ENCODE results near the gene PARVG.
A peak's percentile ranks its signal among the peaks of the same experiment; 100 is the strongest.

Gene PARVG

DNA sequence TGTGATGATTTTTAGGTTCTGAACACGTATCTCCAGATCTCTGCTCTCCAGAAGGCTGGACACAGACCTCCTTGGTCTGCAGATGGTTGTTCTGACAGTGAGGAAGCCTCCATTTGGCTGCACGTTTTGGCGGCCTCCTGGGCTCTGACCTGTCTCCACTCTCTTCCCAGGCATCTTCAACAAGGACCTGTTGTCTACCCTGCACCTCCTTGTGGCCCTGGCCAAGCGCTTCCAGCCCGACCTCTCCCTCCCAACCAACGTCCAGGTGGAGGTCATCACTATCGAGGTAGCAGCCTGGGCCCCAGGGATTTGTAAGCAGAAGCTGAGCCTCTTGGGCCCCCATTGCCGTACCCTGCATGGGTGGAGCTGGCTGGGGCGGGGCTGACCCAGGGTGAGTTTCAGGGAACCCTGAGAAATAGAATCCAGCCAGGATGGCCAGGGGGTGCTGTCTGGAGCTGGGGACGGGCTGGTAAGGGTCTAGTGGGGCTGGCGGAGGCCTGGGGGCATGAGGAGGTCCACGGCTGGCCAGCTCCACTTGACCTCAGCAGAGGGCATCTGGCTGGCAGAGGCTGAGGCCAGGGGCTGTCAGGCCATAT is 9.8 kb downstream of the PARVG start:
- TF ChIP-seq, protein P1, sequence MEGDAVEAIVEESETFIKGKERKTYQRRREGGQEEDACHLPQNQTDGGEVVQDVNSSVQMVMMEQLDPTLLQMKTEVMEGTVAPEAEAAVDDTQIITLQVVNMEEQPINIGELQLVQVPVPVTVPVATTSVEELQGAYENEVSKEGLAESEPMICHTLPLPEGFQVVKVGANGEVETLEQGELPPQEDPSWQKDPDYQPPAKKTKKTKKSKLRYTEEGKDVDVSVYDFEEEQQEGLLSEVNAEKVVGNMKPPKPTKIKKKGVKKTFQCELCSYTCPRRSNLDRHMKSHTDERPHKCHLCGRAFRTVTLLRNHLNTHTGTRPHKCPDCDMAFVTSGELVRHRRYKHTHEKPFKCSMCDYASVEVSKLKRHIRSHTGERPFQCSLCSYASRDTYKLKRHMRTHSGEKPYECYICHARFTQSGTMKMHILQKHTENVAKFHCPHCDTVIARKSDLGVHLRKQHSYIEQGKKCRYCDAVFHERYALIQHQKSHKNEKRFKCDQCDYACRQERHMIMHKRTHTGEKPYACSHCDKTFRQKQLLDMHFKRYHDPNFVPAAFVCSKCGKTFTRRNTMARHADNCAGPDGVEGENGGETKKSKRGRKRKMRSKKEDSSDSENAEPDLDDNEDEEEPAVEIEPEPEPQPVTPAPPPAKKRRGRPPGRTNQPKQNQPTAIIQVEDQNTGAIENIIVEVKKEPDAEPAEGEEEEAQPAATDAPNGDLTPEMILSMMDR (IDR thresholded peaks at IDR 0.05; ENCODE audit: low read depth, low read length, poor library complexity, severe bottlenecking), result no peak
- no peak for TF ChIP-seq EZH2phosphoT487 (IDR thresholded peaks at IDR 0.05; ENCODE audit: borderline replicate concordance, low read length)
- Histone ChIP-seq H3K4me2 (ENCODE audit: low read length) (peak overlapping the region; percentile 18; the same call in 1 of the 2 replicates), H3K27ac (ENCODE audit: low read depth, low read length) (no peak overlapping the region), H3K4me3 (ENCODE audit: low read length) (no peak overlapping the region), H3F3A (ENCODE audit: control insufficient read depth, insufficient read depth) (no peaks in the 10 kb centered on the region), H3K4me1 (ENCODE audit: control insufficient read depth, low read length) (peaks cover 52% of the 10 kb centered on the region), H3K79me2 (ENCODE audit: control insufficient read depth, low read length) (no peaks in the 10 kb centered on the region), H3K9me2 (replicated peaks; ENCODE audit: control insufficient read depth, low read length) (no peaks in the 10 kb centered on the region), H3K9me3 (ENCODE audit: control insufficient read depth, insufficient read depth, low read length) (no peaks in the 10 kb centered on the region), H3K36me3 (ENCODE audit: control insufficient read depth, low read length) (no peaks in the 10 kb centered on the region), H4K20me1 (ENCODE audit: control insufficient read depth, insufficient read depth, low read depth, low read length) (no peaks in the 10 kb centered on the region), H3K27me3 (ENCODE audit: control insufficient read depth, low read length) (peaks cover 9% of the 10 kb centered on the region; the same call in 1 of the 2 replicates)

- Histone ChIP-seq H3K79me2 (ENCODE audit: control insufficient read depth, low read length) (no peaks in the 10 kb centered on the region), H3K9me2 (replicated peaks; ENCODE audit: control insufficient read depth, low read length) (no peaks in the 10 kb centered on the region), H3K9me3 (ENCODE audit: control insufficient read depth, insufficient read depth, low read length) (no peaks in the 10 kb centered on the region), H3F3A (ENCODE audit: control insufficient read depth, insufficient read depth) (no peaks in the 10 kb centered on the region), H3K27ac (ENCODE audit: low read depth, low read length) (no peak overlapping the region), H4K20me1 (ENCODE audit: control insufficient read depth, insufficient read depth, low read depth, low read length) (no peaks in the 10 kb centered on the region), H3K27me3 (ENCODE audit: control insufficient read depth, low read length) (peaks cover 9% of the 10 kb centered on the region; the same call in 1 of the 2 replicates), H3K36me3 (ENCODE audit: control insufficient read depth, low read length) (no peaks in the 10 kb centered on the region), H3K4me1 (ENCODE audit: control insufficient read depth, low read length) (peaks cover 58% of the 10 kb centered on the region), H3K4me2 (ENCODE audit: low read length) (peak overlapping the region; percentile 18; the same call in 1 of the 2 replicates), H3K4me3 (ENCODE audit: low read length) (no peak overlapping the region)
- TF ChIP-seq, protein P1 (IDR thresholded peaks at IDR 0.05; ENCODE audit: low read depth, low read length, poor library complexity, severe bottlenecking), result no peak
- no peak for TF ChIP-seq EZH2phosphoT487 (IDR thresholded peaks at IDR 0.05; ENCODE audit: borderline replicate concordance, low read length)
Measured at GRCh38 chr22:44191036-44191454, 10.3 kb downstream of the PARVG start.

DNA sequence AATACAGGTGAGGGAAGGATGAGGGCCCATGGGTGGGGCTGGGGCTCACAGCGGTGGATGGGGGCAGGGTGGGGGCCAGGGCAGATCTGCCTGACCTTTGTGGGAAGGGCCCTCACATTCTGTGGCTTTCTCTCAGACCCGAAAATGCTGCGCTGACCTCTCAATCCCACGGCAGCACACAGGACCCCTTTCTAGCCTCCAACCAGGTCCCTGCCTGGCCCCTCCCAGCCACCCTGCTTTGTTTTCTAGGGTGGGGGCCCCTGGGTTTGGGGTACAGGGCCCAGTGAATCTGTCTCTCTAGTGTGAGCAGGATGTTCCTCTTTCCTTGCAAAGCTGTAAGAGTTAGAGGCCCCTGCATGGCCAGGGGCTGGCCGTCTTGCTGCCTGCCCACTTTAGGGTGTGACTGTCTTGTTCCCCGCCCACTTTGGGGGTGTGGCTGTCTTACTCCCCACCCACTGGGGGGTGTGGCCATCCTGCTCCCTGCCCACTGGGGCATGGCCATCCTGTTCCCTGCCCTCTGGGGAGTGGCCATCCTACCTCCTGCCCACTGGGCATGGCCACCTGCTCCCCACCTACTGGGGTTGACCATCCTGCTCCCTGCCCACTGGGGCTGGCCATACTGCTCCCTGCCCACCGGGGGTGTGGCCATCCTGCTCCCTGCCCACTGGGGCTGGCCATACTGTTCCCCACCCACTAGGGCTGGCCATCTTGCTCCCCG is 11.5 kb downstream of the PARVG start:
- Histone ChIP-seq H3K36me3 (ENCODE audit: control insufficient read depth, low read length) (no peaks in the 10 kb centered on the region), H3K27me3 (ENCODE audit: control insufficient read depth, low read length) (peaks cover 9% of the 10 kb centered on the region; the same call in 1 of the 2 replicates), H3K27ac (ENCODE audit: low read depth, low read length) (no peak overlapping the region), H3K4me2 (ENCODE audit: low read length) (no peak overlapping the region), H4K20me1 (ENCODE audit: control insufficient read depth, insufficient read depth, low read depth, low read length) (no peaks in the 10 kb centered on the region), H3K4me3 (ENCODE audit: low read length) (no peak overlapping the region), H3K4me1 (ENCODE audit: control insufficient read depth, low read length) (peaks cover 60% of the 10 kb centered on the region), H3K9me3 (ENCODE audit: control insufficient read depth, insufficient read depth, low read length) (no peaks in the 10 kb centered on the region), H3F3A (ENCODE audit: control insufficient read depth, insufficient read depth) (no peaks in the 10 kb centered on the region), H3K79me2 (ENCODE audit: control insufficient read depth, low read length) (no peaks in the 10 kb centered on the region), H3K9me2 (replicated peaks; ENCODE audit: control insufficient read depth, low read length) (no peaks in the 10 kb centered on the region)
- TF ChIP-seq, protein P1 (IDR thresholded peaks at IDR 0.05; ENCODE audit: low read depth, low read length, poor library complexity, severe bottlenecking), result no peak
- TF ChIP-seq EZH2phosphoT487 (IDR thresholded peaks at IDR 0.05; ENCODE audit: borderline replicate concordance, low read length), result no peak
